Right hindlimb (tissue), 1 donor: ENCODE data around the gene SH3RF3.

Source experiments
- DNase-seq: peaks from one replicate; pipeline ENCODE4 v3.0.0-alpha.2; 2018

The SH3RF3 gene

GRCh38 chr2:109185338-109185737 is 56.3 kb downstream of the SH3RF3 start:
- no peak for DNase-seq

GRCh38 chr2:109185821-109186570 is 57.0 kb downstream of the SH3RF3 start:
- no peak for DNase-seq

- DNase-seq = no peak
Observed at GRCh38 chr2:109186656-109187250, 57.7 kb downstream of the SH3RF3 start.

GRCh38 chr2:109187711-109188495 is 58.9 kb downstream of the SH3RF3 start:
- DNase-seq = no peak

DNA sequence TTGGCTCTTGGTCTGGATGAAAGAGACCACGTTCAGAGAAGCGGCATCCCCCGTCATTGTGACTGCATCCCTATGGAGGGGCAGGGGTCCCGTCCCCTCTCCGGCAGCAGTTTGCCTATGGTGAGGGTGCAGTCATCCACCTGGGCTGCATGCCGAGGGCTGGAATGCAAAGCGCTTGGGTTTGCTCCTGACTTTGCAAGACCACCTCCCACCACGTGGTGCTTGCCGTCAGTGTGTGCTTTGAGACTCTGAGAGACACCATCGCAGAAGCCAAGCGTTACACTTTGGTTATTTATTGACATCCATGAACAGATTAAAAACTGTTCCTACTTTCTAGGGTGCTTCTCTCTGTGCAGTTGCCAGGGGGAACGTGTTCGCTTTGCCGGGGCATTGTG is 59.5 kb downstream of the SH3RF3 start:
- no peak for DNase-seq

- DNase-seq = no peak
Observed at GRCh38 chr2:109188898-109189297, 59.9 kb downstream of the SH3RF3 start.

DNA sequence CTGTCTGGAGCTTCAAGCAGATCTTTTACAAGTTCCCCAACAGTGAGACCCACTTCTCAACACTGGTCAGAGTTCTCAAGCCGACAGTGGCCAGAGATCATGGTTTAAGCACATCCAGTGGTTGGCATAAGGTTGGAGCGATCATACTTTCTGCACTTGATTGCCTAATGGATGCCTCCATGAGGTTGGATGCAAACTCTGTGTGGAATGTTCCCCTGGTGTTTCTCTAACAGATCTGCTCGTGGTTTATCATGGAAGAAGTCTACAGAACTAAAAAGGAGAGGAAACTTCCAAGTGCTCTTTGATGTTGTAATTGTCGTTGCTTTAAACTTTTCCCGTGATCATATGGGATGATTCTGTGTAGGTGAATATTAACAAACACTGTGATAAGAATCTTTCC is 60.7 kb downstream of the SH3RF3 start:
- no peak for DNase-seq

- DNase-seq = peak; percentile 57
Observed at GRCh38 chr2:109193807-109194619, 65.0 kb downstream of the SH3RF3 start.

- no peak for DNase-seq
Observed at GRCh38 chr2:109194620-109194937, 65.6 kb downstream of the SH3RF3 start.

GRCh38 chr2:109195193-109196045 is 66.4 kb downstream of the SH3RF3 start:
- DNase-seq = no peak

GRCh38 chr2:109196081-109196875 is 67.3 kb downstream of the SH3RF3 start:
- no peak for DNase-seq

GRCh38 chr2:109197491-109198418 is 68.8 kb downstream of the SH3RF3 start:
- no peak for DNase-seq

- no peak for DNase-seq
Observed at GRCh38 chr2:109199790-109200189, 70.8 kb downstream of the SH3RF3 start.

DNA sequence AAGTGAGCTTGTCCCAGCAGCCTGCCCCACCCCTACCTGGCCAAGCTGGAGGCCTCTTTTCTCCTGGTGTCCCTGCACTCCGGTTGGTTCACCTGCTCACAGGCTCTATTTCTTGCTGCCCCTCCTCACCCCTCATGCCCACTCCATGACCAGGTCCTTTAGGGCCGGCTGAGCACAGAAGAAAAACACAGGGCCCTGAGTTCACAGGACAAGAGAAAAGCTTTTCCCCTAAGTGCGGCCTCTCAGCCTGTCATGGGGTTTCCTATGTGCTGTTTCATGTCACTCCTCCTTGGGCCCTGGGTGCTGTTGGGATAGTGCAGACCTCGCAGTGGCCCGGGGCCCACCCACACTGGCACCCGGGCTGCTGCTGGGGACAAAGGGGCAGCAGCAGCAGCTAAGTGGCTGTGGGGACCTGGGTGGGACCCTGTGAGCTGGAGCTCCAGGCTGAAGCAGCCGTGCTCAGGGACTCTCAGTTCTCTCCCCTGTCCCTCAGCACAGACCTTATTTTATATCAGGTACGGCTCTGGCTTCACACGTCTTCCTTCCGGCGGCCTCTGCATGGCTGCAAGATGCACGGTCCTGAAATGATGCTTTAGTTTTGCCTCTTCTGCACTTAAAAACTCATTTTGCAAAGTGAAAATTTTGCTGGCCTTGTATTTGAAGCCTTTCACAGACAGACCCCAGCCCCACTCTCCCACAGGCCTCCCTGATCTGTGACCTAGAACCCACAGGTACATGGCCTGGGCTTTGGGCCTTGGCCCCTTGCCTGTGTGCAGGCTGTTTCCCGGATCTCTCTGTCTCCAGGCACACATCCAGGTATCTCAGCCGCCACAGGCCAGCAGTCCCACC is 71.8 kb downstream of the SH3RF3 start:
- DNase-seq = no peak

GRCh38 chr2:109201465-109202327 is 72.7 kb downstream of the SH3RF3 start:
- no peak for DNase-seq

GRCh38 chr2:109202486-109202885 is 73.5 kb downstream of the SH3RF3 start:
- DNase-seq = no peak

GRCh38 chr2:109203246-109204011 is 74.4 kb downstream of the SH3RF3 start:
- no peak for DNase-seq
